K562 (cell line): ENCODE data around the gene ATXN7L2. TPM values are rescaled to one million over a fixed set of nuclear protein-coding genes. Genes with fewer than 3 reads are reported as not detected.
A peak's percentile ranks its signal among the peaks of the same experiment; 100 is the strongest.

Experiments used
- ATF2 ChIP-seq: sonication (generic); formaldehyde crosslinking; IDR thresholded peaks from 2 replicates; pipeline ENCODE4 v1.8.1; 2022; ENCODE audit warnings: missing genetic modification reagents
- DACH1 ChIP-seq: fragments of 450-650 bp; IDR thresholded peaks from 2 replicates; pipeline ENCODE4 v1.6.1; 2018; ENCODE audit not compliant: partially characterized antibody
- E2F5 ChIP-seq: sonication (generic); formaldehyde crosslinking; IDR thresholded peaks from 2 replicates; pipeline ENCODE4 v1.8.0; 2022; ENCODE audit warnings: mild to moderate bottlenecking, missing genetic modification reagents
- FIP1L1 ChIP-seq: fragments of 200-400 bp; formaldehyde crosslinking; IDR thresholded peaks from 2 replicates; pipeline ENCODE4 v1.6.1; 2018; ENCODE audit warnings: mild to moderate bottlenecking, low read depth, low read length; ENCODE audit not compliant: poor library complexity, severe bottlenecking
- FOXP1 ChIP-seq: sonication (generic); formaldehyde crosslinking; IDR thresholded peaks from 2 replicates; pipeline ENCODE4 v1.8.0; 2022; ENCODE audit warnings: mild to moderate bottlenecking, missing genetic modification reagents
- HMG20A ChIP-seq: fragments of 450-650 bp; formaldehyde crosslinking; conservative IDR thresholded peaks from 2 replicates; pipeline ENCODE4 v1.4.0; 2020; ENCODE audit warnings: mild to moderate bottlenecking, mixed read lengths
- MAZ ChIP-seq, 2 experiments: fragments of 450-650 bp in 1 of 2; sonication (generic) in 1 of 2; formaldehyde crosslinking; IDR thresholded peaks in 1 of 2; conservative IDR thresholded peaks in 1 of 2; 2 replicates each; pipeline versions ENCODE4 v1.4.0 to v1.5.0; 2020; ENCODE audit warnings: mild to moderate bottlenecking in 1 of 2, missing genetic modification reagents in 1 of 2
- MCM3 ChIP-seq: fragments of 450-650 bp; IDR thresholded peaks from 2 replicates; pipeline ENCODE4 v1.6.1; 2016
- MNT ChIP-seq, 2 experiments: fragments of 450-650 bp; conservative IDR thresholded peaks; 2 replicates each; pipeline ENCODE4 v1.6.1; 2017; ENCODE audit warnings: mild to moderate bottlenecking in 2 of 2, moderate library complexity in 2 of 2
- NCOR1 ChIP-seq: fragments of 450-650 bp; IDR thresholded peaks from 2 replicates; pipeline ENCODE4 v1.6.1; 2016; ENCODE audit warnings: mild to moderate bottlenecking, moderate library complexity
- NFIX ChIP-seq: fragments of 250-450 bp; sonication (Bioruptor Pico); IDR thresholded peaks from 2 replicates; pipeline ENCODE4 v1.4.0; 2020; ENCODE audit warnings: low read depth, mild to moderate bottlenecking, moderate library complexity
- PHB2 ChIP-seq: fragments of 450-650 bp; IDR thresholded peaks from 2 replicates; pipeline ENCODE4 v1.6.1; 2017; ENCODE audit warnings: low read depth
- POLR2A ChIP-seq: fragments of 450-650 bp; conservative IDR thresholded peaks from 2 replicates; pipeline ENCODE4 v1.6.1; 2016
- POLR2H ChIP-seq: IDR thresholded peaks from 2 replicates; pipeline ENCODE4 v1.6.1; 2016; ENCODE audit warnings: missing genetic modification characterization, low read depth, mild to moderate bottlenecking, control low read depth, missing compliant biosample characterization, moderate library complexity
- PTBP1 ChIP-seq: fragments of 200-400 bp; formaldehyde crosslinking; IDR thresholded peaks from 2 replicates; pipeline ENCODE4 v1.6.1; 2017; ENCODE audit warnings: low read depth, low read length
- SETDB1 ChIP-seq: IDR thresholded peaks from one replicate; pipeline ENCODE4 v1.6.1; 2012; ENCODE audit warnings: low read length, control low read depth, inconsistent platforms
- SMARCC2 ChIP-seq: fragments of 450-650 bp; IDR thresholded peaks from 2 replicates; pipeline ENCODE4 v1.6.1; 2017; ENCODE audit warnings: antibody characterized with exemption, moderate library complexity, mild to moderate bottlenecking, low read depth
- SRSF9 ChIP-seq: fragments of 200-400 bp; formaldehyde crosslinking; IDR thresholded peaks from 2 replicates; pipeline ENCODE4 v1.6.1; 2017; ENCODE audit warnings: low read depth, low read length, borderline replicate concordance
- TBL1XR1 ChIP-seq, 2 experiments: IDR thresholded peaks; 2 replicates each; pipeline ENCODE4 v1.6.1; 2012; ENCODE audit warnings: improper control_type of control experiment in 2 of 2, low read length in 2 of 2, mild to moderate bottlenecking in 1 of 2
- ZBTB2 ChIP-seq: fragments of 450-650 bp; IDR thresholded peaks from 2 replicates; pipeline ENCODE4 v1.6.1; 2016; ENCODE audit warnings: antibody characterized with exemption
- ZBTB9 ChIP-seq: fragments of 450-650 bp; formaldehyde crosslinking; IDR thresholded peaks from 2 replicates; pipeline ENCODE4 v1.4.0; 2020; ENCODE audit warnings: mild to moderate bottlenecking, moderate library complexity
- ZNF12 ChIP-seq: sonication (generic); formaldehyde crosslinking; IDR thresholded peaks from 2 replicates; pipeline ENCODE4 v1.4.0; 2020; ENCODE audit warnings: mild to moderate bottlenecking, missing genetic modification reagents
- ZNF146 ChIP-seq: IDR thresholded peaks from one replicate; pipeline ENCODE4 v1.6.1; 2018; ENCODE audit warnings: missing compliant biosample characterization; ENCODE audit not compliant: unreplicated experiment
- ZNF224 ChIP-seq: sonication (generic); formaldehyde crosslinking; IDR thresholded peaks from 2 replicates; pipeline ENCODE4 v1.8.0; 2022; ENCODE audit warnings: mild to moderate bottlenecking, missing genetic modification reagents
- ZNF699 ChIP-seq: fragments of 250-450 bp; sonication (Bioruptor Pico); IDR thresholded peaks from 2 replicates; pipeline ENCODE4 v1.8.0; 2021; ENCODE audit warnings: mild to moderate bottlenecking, moderate library complexity; ENCODE audit not compliant: insufficient replicate concordance
- polyA plus RNA-seq, 8 experiments: library from polyadenylated mRNA; depleted of rRNA in 4 of 8; stranded (reverse) in 5 of 8; unstranded in 3 of 8; fragments of >200 nt; fragmentation: Nextera tagmentation in 2 of 8; fragmentation: Illumina TruSeq in 1 of 8; extraction: Ambion mirVana in 2 of 8; extraction: Trizol in 1 of 8; gene quantifications; 2 replicates each; pipeline versions ENCODE4 v1.2.1 to v1.2.3, GENCODE V29; 2011 to 2014; ENCODE audit warnings: inconsistent platforms in 1 of 8, missing spikeins in 1 of 8
- total RNA-seq, 7 experiments: library from RNA; depleted of rRNA in 6 of 7; stranded (reverse); fragments of >200 nt in 6 of 7; fragmentation: Illumina TruSeq in 2 of 7; extraction: Trizol in 2 of 7; gene quantifications; 2 replicates each; pipeline versions ENCODE4 v1.2.1 to v1.2.3, GENCODE V29; 2011 to 2021; ENCODE audit warnings: low replicate concordance in 1 of 7

ATXN7L2 gene
- total and polyA plus RNA-seq, 9 of the 15 experiments (the other 6 are each of a cell fraction or from before 2014, with no cell fraction given) = 0.21 to 10.4 (median 5.8) TPM

- TF ChIP-seq ZBTB2 (no peak), PHB2 (no peak), ZBTB9 (no peak), MAZ (CRISPR knock-in tag; conservative IDR thresholded peaks at IDR 0.05 in 1 of 2, IDR thresholded peaks at IDR 0.05 in 1 of 2) (no peak), MNT (conservative IDR thresholded peaks at IDR 0.05) (no peak), POLR2H (tag) (no peak), E2F5 (CRISPR knock-in tag) (no peak), POLR2A (no peak), DACH1 (peak; percentile 79), ATF2 (CRISPR knock-in tag) (no peak), ZNF224 (CRISPR knock-in tag) (no peak), ZNF146 (CRISPR knock-in tag) (no peak), SRSF9 (no peak), FOXP1 (CRISPR knock-in tag) (no peak), SETDB1 (no peak), TBL1XR1 (IDR thresholded peaks at IDR 0.05; ENCODE audit: low read length in 2 of 2) (no peak), NFIX (CRISPR knock-in tag) (no peak), ZNF12 (CRISPR knock-in tag) (no peak), ZNF699 (CRISPR knock-in tag) (no peak), HMG20A (CRISPR knock-in tag) (no peak), MCM3 (no peak), SMARCC2 (peak; percentile 72; the same call in 1 of the 2 replicates), FIP1L1 (no peak), NCOR1 (0 out of 2 replicates have a peak, but pooled peaks have one; percentile 11), PTBP1 (no peak)
Measured at GRCh38 chr1:109438798-109439297, 44.9 kb upstream of the ATXN7L2 start (continued).
